HL-60 (cell line): ENCODE results near the gene SMOC2.

ENCODE experiments used
- DNase-seq, 2 experiments: peaks; one replicate each; pipeline ENCODE4 v3.0.0-alpha.2; 2010 to 2020; ENCODE audit warnings: low read depth in 1 of 2, low spot score in 1 of 2
- H3K27ac ChIP-seq: fragments of 250-450 bp; sonication (Bioruptor Pico); replicated peaks from 2 replicates; pipeline ENCODE4 v1.5.1; 2020; ENCODE audit warnings: mild to moderate bottlenecking, moderate library complexity
- H3K27me3 ChIP-seq: fragments of 250-450 bp; sonication (Bioruptor Pico); 2 replicates; pipeline ENCODE4 v1.5.1; 2021; ENCODE audit warnings: mild to moderate bottlenecking, moderate library complexity; ENCODE audit not compliant: insufficient read depth, poor library complexity, severe bottlenecking
- H3K4me3 ChIP-seq: replicated peaks from 2 replicates; pipeline ENCODE4 v1.5.1; 2011; ENCODE audit warnings: mild to moderate bottlenecking, control low read depth, low read length; ENCODE audit not compliant: insufficient read depth
- GABPA ChIP-seq: IDR thresholded peaks from 2 replicates; pipeline ENCODE4 v1.6.1; 2012; ENCODE audit warnings: low read depth
- POLR2AphosphoS5 ChIP-seq: IDR thresholded peaks from 2 replicates; pipeline ENCODE4 v1.6.1; 2012; ENCODE audit warnings: low read depth
- SPI1 ChIP-seq: IDR thresholded peaks from 2 replicates; pipeline ENCODE4 v1.6.1; 2012; ENCODE audit warnings: low read depth, mild to moderate bottlenecking, borderline replicate concordance
- TF ChIP-seq, protein P1 (sequence below): IDR thresholded peaks from 2 replicates; pipeline ENCODE4 v1.6.1; 2012; ENCODE audit warnings: low read depth; ENCODE audit not compliant: insufficient replicate concordance
- TF ChIP-seq, protein P2 (sequence below): IDR thresholded peaks from one replicate; pipeline ENCODE4 v1.5.1; 2011; ENCODE audit warnings: low read length, control low read depth, inconsistent platforms; ENCODE audit not compliant: insufficient read depth

The SMOC2 gene

DNA sequence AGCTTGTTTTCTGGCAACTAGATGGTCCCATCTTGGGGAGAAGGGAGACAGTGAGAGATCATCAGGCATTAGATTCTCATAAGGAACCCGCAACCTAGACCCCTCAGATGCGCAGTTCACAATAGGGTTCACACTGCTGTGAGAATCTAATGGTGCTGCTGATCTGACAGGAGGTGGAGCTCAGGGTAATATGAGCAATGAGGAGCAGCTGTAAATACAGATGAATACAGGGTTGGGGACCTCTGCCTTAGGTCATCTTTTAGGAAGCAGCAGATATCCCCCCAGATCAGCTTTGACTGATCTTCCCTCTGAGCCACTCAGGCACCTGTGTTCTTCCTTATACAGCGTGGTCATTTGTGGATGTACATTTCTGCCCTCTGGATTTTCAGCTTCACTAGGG is 63.4 kb downstream of the SMOC2 start:
- no peaks in the 10 kb centered on the region for H3K27me3 ChIP-seq
- no peak overlapping the region for H3K27ac ChIP-seq
- DNase-seq, result no peak
- no peak overlapping the region for H3K4me3 ChIP-seq
- TF ChIP-seq SPI1 (no peak), GABPA (no peak), POLR2AphosphoS5 (no peak)
- TF ChIP-seq, protein P1, sequence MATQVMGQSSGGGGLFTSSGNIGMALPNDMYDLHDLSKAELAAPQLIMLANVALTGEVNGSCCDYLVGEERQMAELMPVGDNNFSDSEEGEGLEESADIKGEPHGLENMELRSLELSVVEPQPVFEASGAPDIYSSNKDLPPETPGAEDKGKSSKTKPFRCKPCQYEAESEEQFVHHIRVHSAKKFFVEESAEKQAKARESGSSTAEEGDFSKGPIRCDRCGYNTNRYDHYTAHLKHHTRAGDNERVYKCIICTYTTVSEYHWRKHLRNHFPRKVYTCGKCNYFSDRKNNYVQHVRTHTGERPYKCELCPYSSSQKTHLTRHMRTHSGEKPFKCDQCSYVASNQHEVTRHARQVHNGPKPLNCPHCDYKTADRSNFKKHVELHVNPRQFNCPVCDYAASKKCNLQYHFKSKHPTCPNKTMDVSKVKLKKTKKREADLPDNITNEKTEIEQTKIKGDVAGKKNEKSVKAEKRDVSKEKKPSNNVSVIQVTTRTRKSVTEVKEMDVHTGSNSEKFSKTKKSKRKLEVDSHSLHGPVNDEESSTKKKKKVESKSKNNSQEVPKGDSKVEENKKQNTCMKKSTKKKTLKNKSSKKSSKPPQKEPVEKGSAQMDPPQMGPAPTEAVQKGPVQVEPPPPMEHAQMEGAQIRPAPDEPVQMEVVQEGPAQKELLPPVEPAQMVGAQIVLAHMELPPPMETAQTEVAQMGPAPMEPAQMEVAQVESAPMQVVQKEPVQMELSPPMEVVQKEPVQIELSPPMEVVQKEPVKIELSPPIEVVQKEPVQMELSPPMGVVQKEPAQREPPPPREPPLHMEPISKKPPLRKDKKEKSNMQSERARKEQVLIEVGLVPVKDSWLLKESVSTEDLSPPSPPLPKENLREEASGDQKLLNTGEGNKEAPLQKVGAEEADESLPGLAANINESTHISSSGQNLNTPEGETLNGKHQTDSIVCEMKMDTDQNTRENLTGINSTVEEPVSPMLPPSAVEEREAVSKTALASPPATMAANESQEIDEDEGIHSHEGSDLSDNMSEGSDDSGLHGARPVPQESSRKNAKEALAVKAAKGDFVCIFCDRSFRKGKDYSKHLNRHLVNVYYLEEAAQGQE, result no peak
- TF ChIP-seq, protein P2, sequence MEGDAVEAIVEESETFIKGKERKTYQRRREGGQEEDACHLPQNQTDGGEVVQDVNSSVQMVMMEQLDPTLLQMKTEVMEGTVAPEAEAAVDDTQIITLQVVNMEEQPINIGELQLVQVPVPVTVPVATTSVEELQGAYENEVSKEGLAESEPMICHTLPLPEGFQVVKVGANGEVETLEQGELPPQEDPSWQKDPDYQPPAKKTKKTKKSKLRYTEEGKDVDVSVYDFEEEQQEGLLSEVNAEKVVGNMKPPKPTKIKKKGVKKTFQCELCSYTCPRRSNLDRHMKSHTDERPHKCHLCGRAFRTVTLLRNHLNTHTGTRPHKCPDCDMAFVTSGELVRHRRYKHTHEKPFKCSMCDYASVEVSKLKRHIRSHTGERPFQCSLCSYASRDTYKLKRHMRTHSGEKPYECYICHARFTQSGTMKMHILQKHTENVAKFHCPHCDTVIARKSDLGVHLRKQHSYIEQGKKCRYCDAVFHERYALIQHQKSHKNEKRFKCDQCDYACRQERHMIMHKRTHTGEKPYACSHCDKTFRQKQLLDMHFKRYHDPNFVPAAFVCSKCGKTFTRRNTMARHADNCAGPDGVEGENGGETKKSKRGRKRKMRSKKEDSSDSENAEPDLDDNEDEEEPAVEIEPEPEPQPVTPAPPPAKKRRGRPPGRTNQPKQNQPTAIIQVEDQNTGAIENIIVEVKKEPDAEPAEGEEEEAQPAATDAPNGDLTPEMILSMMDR, result no peak

DNA sequence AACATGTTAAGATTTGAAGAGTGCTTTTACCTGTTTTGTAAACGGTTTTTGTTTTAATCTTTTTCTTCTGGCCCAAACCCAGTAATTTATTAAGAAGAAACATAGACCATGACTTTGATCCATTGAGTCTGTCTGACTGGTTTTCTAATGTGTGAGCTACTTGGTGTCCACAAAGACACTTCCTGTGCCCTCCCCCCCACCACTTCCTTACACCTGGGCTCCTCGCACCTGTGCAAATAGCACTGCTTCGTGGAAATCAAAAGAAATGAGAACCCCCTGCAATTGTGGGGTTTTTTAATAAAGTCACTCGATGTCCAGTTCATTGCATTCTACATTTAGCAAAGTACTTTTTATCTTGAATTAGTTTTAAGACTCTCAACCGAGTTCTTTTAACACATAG is 65.5 kb downstream of the SMOC2 start:
- no peak for DNase-seq
- H3K27me3 ChIP-seq, result no peaks in the 10 kb centered on the region
- no peak overlapping the region for H3K4me3 ChIP-seq
- no peak overlapping the region for H3K27ac ChIP-seq
- TF ChIP-seq, protein P2, result no peak
- TF ChIP-seq, protein P1, result no peak
- TF ChIP-seq GABPA, result no peak
- TF ChIP-seq POLR2AphosphoS5, result no peak
- no peak for TF ChIP-seq SPI1

DNA sequence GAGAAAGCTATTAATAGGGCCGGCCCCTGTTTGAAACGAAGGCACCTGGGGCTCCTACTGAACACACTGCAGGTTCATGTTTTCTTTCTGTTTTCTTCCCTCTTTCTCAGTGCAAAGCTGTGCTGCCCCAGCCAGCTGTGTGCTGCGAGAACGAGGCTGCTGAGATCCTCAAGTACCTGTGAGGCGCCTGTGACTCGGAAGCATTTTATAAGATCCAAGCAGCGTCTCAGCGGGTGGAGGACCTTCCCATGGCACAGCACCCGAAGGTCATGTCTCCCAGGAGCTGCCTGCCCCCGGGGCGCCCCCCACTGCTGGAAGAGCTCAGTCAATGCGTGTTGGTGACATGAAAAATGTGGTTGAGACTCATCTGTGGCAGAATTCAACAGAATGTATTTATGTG is 66.3 kb downstream of the SMOC2 start:
- no peak for DNase-seq
- Histone ChIP-seq H3K27ac (no peak overlapping the region), H3K4me3 (no peak overlapping the region), H3K27me3 (no peaks in the 10 kb centered on the region)
- TF ChIP-seq, protein P1, result no peak
- TF ChIP-seq GABPA (no peak), POLR2AphosphoS5 (no peak), SPI1 (no peak)
- TF ChIP-seq, protein P2, result no peak
